ENCODE data around the gene MYRIP. TPM values are rescaled to one million over a fixed set of nuclear protein-coding genes. Genes with fewer than 3 reads are reported as not detected.

The MYRIP gene
- total RNA-seq, 2 donors from 2014 or later: 6.3 to 8.7 TPM

- TF ChIP-seq CTCF (IDR thresholded peaks at IDR 0.05): no peak
- H3K9ac ChIP-seq (ENCODE audit: low read depth in 2 of 2, low read length in 2 of 2): no peak overlapping the region
- no peak overlapping the region for H3K27ac ChIP-seq
- no peaks in the 10 kb centered on the region for H3K4me1 ChIP-seq
- H3K36me3 ChIP-seq: no peaks in the 10 kb centered on the region
- no peaks in the 10 kb centered on the region for H3K9me3 ChIP-seq
- intact Hi-C loops (cut with DNase I): no loop called here
- DNase-seq: no peak
- H3K4me3 ChIP-seq: no peak overlapping the region
- no peaks in the 10 kb centered on the region for H3K27me3 ChIP-seq
Measured at GRCh38 chr3:40237889-40238571, 428.6 kb downstream of the MYRIP start.

- no peak overlapping the region for H3K27ac ChIP-seq
- H3K9ac ChIP-seq (ENCODE audit: low read depth in 2 of 2, low read length in 2 of 2): no peak overlapping the region
- H3K27me3 ChIP-seq: no peaks in the 10 kb centered on the region
- no peaks in the 10 kb centered on the region for H3K4me1 ChIP-seq
- no peak for TF ChIP-seq CTCF (IDR thresholded peaks at IDR 0.05)
- H3K4me3 ChIP-seq: no peak overlapping the region
- no peaks in the 10 kb centered on the region for H3K9me3 ChIP-seq
- no peak for DNase-seq
- intact Hi-C loops (cut with DNase I): no loop called here
- no peaks in the 10 kb centered on the region for H3K36me3 ChIP-seq
Measured at GRCh38 chr3:40240921-40241320, 431.5 kb downstream of the MYRIP start.

- H3K4me1 ChIP-seq: no peaks in the 10 kb centered on the region
- no peak overlapping the region for H3K27ac ChIP-seq
- DNase-seq: no peak
- H3K27me3 ChIP-seq: no peaks in the 10 kb centered on the region
- intact Hi-C loops (cut with DNase I): no loop called here
- no peak for TF ChIP-seq CTCF (IDR thresholded peaks at IDR 0.05)
- no peaks in the 10 kb centered on the region for H3K9me3 ChIP-seq
- no peaks in the 10 kb centered on the region for H3K36me3 ChIP-seq
- H3K9ac ChIP-seq (ENCODE audit: low read depth in 2 of 2, low read length in 2 of 2): no peak overlapping the region
- H3K4me3 ChIP-seq: no peak overlapping the region
Measured at GRCh38 chr3:40242216-40242615, 432.8 kb downstream of the MYRIP start.

- intact Hi-C loops (cut with DNase I): no loop called here
Measured at GRCh38 chr3:40242638-40243037, 433.2 kb downstream of the MYRIP start.

GRCh38 chr3:40243056-40243455, 433.6 kb downstream of the MYRIP start:
- intact Hi-C loops (cut with DNase I): no loop called here
- Histone ChIP-seq H3K27ac (no peak overlapping the region), H3K9ac (ENCODE audit: low read depth in 2 of 2, low read length in 2 of 2) (no peak overlapping the region), H3K27me3 (no peaks in the 10 kb centered on the region), H3K4me3 (no peak overlapping the region), H3K4me1 (no peaks in the 10 kb centered on the region), H3K9me3 (no peaks in the 10 kb centered on the region), H3K36me3 (no peaks in the 10 kb centered on the region)
- TF ChIP-seq CTCF (IDR thresholded peaks at IDR 0.05): no peak
- DNase-seq: no peak

More at GRCh38 chr3:40242638-40243037, 433.2 kb downstream of the MYRIP start:
- H3K4me3 ChIP-seq: no peak overlapping the region
- no peaks in the 10 kb centered on the region for H3K4me1 ChIP-seq
- H3K9me3 ChIP-seq: no peaks in the 10 kb centered on the region
- H3K27me3 ChIP-seq: no peaks in the 10 kb centered on the region
- no peak for DNase-seq
- no peaks in the 10 kb centered on the region for H3K36me3 ChIP-seq
- H3K9ac ChIP-seq (ENCODE audit: low read depth in 2 of 2, low read length in 2 of 2): no peak overlapping the region
- H3K27ac ChIP-seq: no peak overlapping the region
- TF ChIP-seq CTCF (IDR thresholded peaks at IDR 0.05): no peak
